Measurements from ENCODE around the gene GPC3.

DNA sequence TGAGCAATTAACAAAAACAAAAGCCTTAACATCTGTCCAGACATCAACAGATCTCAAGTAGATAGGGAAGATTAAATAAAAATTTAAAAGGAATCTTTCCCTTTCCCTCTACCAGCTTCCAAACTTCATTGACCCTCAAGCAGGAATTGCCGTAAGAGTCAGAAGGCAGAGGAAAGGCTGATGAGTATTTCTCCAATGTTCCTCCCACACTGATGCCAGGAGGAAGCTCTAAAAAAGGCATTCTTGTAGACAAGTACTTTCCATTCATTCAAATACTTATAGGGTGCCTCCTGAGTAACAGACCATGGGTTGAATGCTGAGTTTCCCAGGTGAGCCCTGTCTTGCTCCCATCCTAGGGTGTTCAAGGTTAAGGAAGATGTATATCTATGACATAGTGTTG lies 418.5 kb downstream of the GPC3 start:
- TF ChIP-seq, protein P1, sequence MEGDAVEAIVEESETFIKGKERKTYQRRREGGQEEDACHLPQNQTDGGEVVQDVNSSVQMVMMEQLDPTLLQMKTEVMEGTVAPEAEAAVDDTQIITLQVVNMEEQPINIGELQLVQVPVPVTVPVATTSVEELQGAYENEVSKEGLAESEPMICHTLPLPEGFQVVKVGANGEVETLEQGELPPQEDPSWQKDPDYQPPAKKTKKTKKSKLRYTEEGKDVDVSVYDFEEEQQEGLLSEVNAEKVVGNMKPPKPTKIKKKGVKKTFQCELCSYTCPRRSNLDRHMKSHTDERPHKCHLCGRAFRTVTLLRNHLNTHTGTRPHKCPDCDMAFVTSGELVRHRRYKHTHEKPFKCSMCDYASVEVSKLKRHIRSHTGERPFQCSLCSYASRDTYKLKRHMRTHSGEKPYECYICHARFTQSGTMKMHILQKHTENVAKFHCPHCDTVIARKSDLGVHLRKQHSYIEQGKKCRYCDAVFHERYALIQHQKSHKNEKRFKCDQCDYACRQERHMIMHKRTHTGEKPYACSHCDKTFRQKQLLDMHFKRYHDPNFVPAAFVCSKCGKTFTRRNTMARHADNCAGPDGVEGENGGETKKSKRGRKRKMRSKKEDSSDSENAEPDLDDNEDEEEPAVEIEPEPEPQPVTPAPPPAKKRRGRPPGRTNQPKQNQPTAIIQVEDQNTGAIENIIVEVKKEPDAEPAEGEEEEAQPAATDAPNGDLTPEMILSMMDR (IDR thresholded peaks at IDR 0.05): no peak
- no peak for TF ChIP-seq POLR2A (IDR thresholded peaks at IDR 0.05)
